Fibroblast of lung (primary cell): ENCODE measurements around the gene POLR2J2.
"Not testable (repeated sequence)": the region's sequence is repeated elsewhere in the genome, so short reads cannot be mapped to it uniquely, and the experiment has no call there.

ENCODE experiments used
- EZH2 ChIP-seq: IDR thresholded peaks from 2 replicates; pipeline ENCODE4 v1.5.1; 2012; ENCODE audit warnings: low read length, control low read depth, mild to moderate bottlenecking; ENCODE audit errors: missing control alignments
- TF ChIP-seq, protein P1 (sequence below), 2 donors: IDR thresholded peaks in 1 of 2; conservative IDR thresholded peaks in 1 of 2; 1 replicate in 1 of 2; 2 replicates in 1 of 2; pipeline ENCODE4 v1.5.1; 2011 to 2012; ENCODE audit warnings: low read length in 2 of 2, control low read depth in 1 of 2, inconsistent platforms in 1 of 2, low read depth in 1 of 2, mild to moderate bottlenecking in 1 of 2

DNA sequence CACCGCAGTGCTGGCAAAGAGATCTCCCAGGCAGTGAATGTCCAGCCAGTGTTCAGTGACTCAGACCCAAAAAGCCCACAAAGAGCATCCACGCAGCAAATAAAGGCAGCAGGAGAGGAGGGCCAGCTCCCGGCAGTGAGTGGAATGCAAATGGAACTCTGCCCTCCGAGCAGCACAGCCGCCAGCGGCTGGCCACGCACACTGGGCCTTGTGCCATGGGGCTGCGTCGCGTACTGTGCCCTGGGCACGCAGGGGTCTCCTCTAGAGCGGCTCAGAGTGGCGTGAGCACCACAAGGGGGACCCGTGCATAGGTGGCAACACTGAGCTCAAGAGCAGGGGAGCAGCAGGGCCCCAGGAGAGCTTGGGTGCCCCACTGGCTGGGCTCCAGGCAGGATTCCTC lies 3.9 kb downstream of the POLR2J2 start:
- TF ChIP-seq, protein P1, sequence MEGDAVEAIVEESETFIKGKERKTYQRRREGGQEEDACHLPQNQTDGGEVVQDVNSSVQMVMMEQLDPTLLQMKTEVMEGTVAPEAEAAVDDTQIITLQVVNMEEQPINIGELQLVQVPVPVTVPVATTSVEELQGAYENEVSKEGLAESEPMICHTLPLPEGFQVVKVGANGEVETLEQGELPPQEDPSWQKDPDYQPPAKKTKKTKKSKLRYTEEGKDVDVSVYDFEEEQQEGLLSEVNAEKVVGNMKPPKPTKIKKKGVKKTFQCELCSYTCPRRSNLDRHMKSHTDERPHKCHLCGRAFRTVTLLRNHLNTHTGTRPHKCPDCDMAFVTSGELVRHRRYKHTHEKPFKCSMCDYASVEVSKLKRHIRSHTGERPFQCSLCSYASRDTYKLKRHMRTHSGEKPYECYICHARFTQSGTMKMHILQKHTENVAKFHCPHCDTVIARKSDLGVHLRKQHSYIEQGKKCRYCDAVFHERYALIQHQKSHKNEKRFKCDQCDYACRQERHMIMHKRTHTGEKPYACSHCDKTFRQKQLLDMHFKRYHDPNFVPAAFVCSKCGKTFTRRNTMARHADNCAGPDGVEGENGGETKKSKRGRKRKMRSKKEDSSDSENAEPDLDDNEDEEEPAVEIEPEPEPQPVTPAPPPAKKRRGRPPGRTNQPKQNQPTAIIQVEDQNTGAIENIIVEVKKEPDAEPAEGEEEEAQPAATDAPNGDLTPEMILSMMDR (conservative IDR thresholded peaks at IDR 0.05 in 1 of 2, IDR thresholded peaks at IDR 0.05 in 1 of 2; ENCODE audit: low read depth in 1 of 2, low read length in 2 of 2), result not testable (repeated sequence)
- not testable (repeated sequence) for TF ChIP-seq EZH2
